ENCODE measurements around the gene NGB. TPM values are rescaled to one million over a fixed set of nuclear protein-coding genes. Genes with fewer than 3 reads are reported as not detected.
"Not testable (repeated sequence)": the region's sequence is repeated elsewhere in the genome, so short reads cannot be mapped to it uniquely, and the experiment has no call there.

The NGB gene
- not detected in 2 replicates for total RNA-seq

GRCh38 chr14:77271113-77271710, at the start of gene NGB:
TSS of gene NGB (minus strand) at chr14:77271206. CDS start at chr14:77270937, 269 bp downstream.
- no peak for TF ChIP-seq CTCF (IDR thresholded peaks at IDR 0.05; ENCODE audit: insufficient read depth, low read depth, low read length)
- H3K4me3 ChIP-seq (ENCODE audit: low read depth, low read length), result no peak within 1 kb of the TSS
- DNase-seq (ENCODE audit: low read depth), result no peak

- peak; percentile 90 for DNase-seq (ENCODE audit: low read depth)
- TF ChIP-seq CTCF (IDR thresholded peaks at IDR 0.05; ENCODE audit: insufficient read depth, low read depth, low read length), result peak; percentile 31
- H3K4me3 ChIP-seq (ENCODE audit: low read depth, low read length), result peak within 1 kb of the TSS; percentile 82
Observed at GRCh38 chr14:77320238-77320935, 49.4 kb upstream of the NGB start, which contains the start of gene POMT2. TSS of gene POMT2 (minus strand) at chr14:77320883. CDS start at chr14:77320681, 202 bp downstream.

GRCh38 chr14:77319422-77319821, 48.4 kb upstream of the NGB start:
- TF ChIP-seq CTCF (IDR thresholded peaks at IDR 0.05; ENCODE audit: insufficient read depth, low read depth, low read length), result no peak
- DNase-seq (ENCODE audit: low read depth), result no peak
- no peak overlapping the region for H3K4me3 ChIP-seq (ENCODE audit: low read depth, low read length)

- H3K4me3 ChIP-seq (ENCODE audit: low read depth, low read length); DNase-seq (ENCODE audit: low read depth): not testable (repeated sequence)
Observed at GRCh38 chr14:77318756-77319155, 47.8 kb upstream of the NGB start.

- H3K4me3 ChIP-seq (ENCODE audit: low read depth, low read length), result no peak overlapping the region
Observed at GRCh38 chr14:77318006-77318553, 47.1 kb upstream of the NGB start.

GRCh38 chr14:77316872-77317301, 45.9 kb upstream of the NGB start:
- no peak overlapping the region for H3K4me3 ChIP-seq (ENCODE audit: low read depth, low read length)
- TF ChIP-seq CTCF (IDR thresholded peaks at IDR 0.05; ENCODE audit: insufficient read depth, low read depth, low read length), result no peak
- no peak for DNase-seq (ENCODE audit: low read depth)

More at GRCh38 chr14:77318006-77318553, 47.1 kb upstream of the NGB start:
- no peak for TF ChIP-seq CTCF (IDR thresholded peaks at IDR 0.05; ENCODE audit: insufficient read depth, low read depth, low read length)
- DNase-seq (ENCODE audit: low read depth), result no peak

- no peak for TF ChIP-seq CTCF (IDR thresholded peaks at IDR 0.05; ENCODE audit: insufficient read depth, low read depth, low read length)
- DNase-seq (ENCODE audit: low read depth), result no peak
- H3K4me3 ChIP-seq (ENCODE audit: low read depth, low read length), result no peak overlapping the region
Observed at GRCh38 chr14:77316195-77316505, 45.1 kb upstream of the NGB start.
